ENCODE measurements around the gene FZR1. TPM values are rescaled to one million over a fixed set of nuclear protein-coding genes. Genes with fewer than 3 reads are reported as not detected.

The FZR1 gene
- polyA plus RNA-seq, 3 donors: 7.7 to 44.6 (median 9.4) TPM

- peaks cover 27% of the 10 kb centered on the region for H4K20me1 ChIP-seq (ENCODE audit: insufficient read depth, low read length)
- H3K27me3 ChIP-seq (ENCODE audit: control insufficient read depth in 2 of 2, insufficient read depth in 2 of 2, low read length in 2 of 2): no peaks in the 10 kb centered on the region
- H3K4me2 ChIP-seq (replicated peaks; ENCODE audit: extremely low read depth, low read length, poor library complexity, severe bottlenecking): no peak overlapping the region
- H3K4me1 Mint-ChIP-seq: no peaks in the 10 kb centered on the region
- no peak overlapping the region for H3K9ac ChIP-seq (ENCODE audit: insufficient read depth, low read length, poor library complexity, severe bottlenecking)
- no peaks in the 10 kb centered on the region for H3K79me2 ChIP-seq (ENCODE audit: insufficient read depth, low read length)
- H3K4me1 ChIP-seq (ENCODE audit: control insufficient read depth in 1 of 2, insufficient read depth in 2 of 2, low read length in 2 of 2): no peaks in the 10 kb centered on the region
- peaks cover 0 to 6% (median 4%) of the 10 kb centered on the region in 3 donors for H3K27me3 Mint-ChIP-seq (ENCODE audit: low read depth in 3 of 3)
- H3K27ac Mint-ChIP-seq: no peak overlapping the region
- WGBS (ENCODE audit: insufficient coverage): 100% methylated on average over 1 of the region's 3 CpGs
- peaks cover 0 to 4% of the 10 kb centered on the region in 2 donors for H3K36me3 ChIP-seq (replicated peaks in 1 of 2; ENCODE audit: control insufficient read depth in 1 of 2, insufficient read depth in 2 of 2, low read length in 2 of 2)
- no peak overlapping the region for H3K4me3 ChIP-seq (replicated peaks in 1 of 3; ENCODE audit: low read depth in 2 of 3, low read length in 3 of 3)
- no peak for TF ChIP-seq CTCF (IDR thresholded peaks at IDR 0.05)
- DNase-seq: no peak
- H3K4me3 Mint-ChIP-seq: no peak overlapping the region
- no peaks in the 10 kb centered on the region for H3K9me3 ChIP-seq (replicated peaks in 1 of 2; ENCODE audit: control insufficient read depth in 1 of 2, insufficient read depth in 1 of 2, low read length in 2 of 2)
- H2AFZ ChIP-seq (ENCODE audit: insufficient read depth, low read depth, low read length, poor library complexity, severe bottlenecking): no peak overlapping the region
- H3K36me3 Mint-ChIP-seq: peaks cover 5 to 7% of the 10 kb centered on the region in 2 donors
- H3K9me3 Mint-ChIP-seq: peaks cover 0 to 2% (median 0%) of the 10 kb centered on the region in 7 donors
- intact Hi-C loops (cut with micrococcal nuclease): no loop called here
- H3K27ac ChIP-seq (ENCODE audit: low read depth in 1 of 2, low read length in 2 of 2): no peak overlapping the region
These were observed 37.9 kb upstream of the FZR1 start for GRCh38 chr19:3468211-3468610.

- Histone ChIP-seq H3K79me2 (ENCODE audit: insufficient read depth, low read length) (no peaks in the 10 kb centered on the region), H3K4me1 (ENCODE audit: control insufficient read depth in 1 of 2, insufficient read depth in 2 of 2, low read length in 2 of 2) (no peaks in the 10 kb centered on the region), H3K27me3 (ENCODE audit: control insufficient read depth in 2 of 2, insufficient read depth in 2 of 2, low read length in 2 of 2) (no peaks in the 10 kb centered on the region), H3K9ac (ENCODE audit: insufficient read depth, low read length, poor library complexity, severe bottlenecking) (no peak overlapping the region), H3K4me3 (replicated peaks in 1 of 3; ENCODE audit: low read depth in 2 of 3, low read length in 3 of 3) (no peak overlapping the region), H4K20me1 (ENCODE audit: insufficient read depth, low read length) (peaks cover 27% of the 10 kb centered on the region), H3K9me3 (replicated peaks in 1 of 2; ENCODE audit: control insufficient read depth in 1 of 2, insufficient read depth in 1 of 2, low read length in 2 of 2) (no peaks in the 10 kb centered on the region), H3K4me2 (replicated peaks; ENCODE audit: extremely low read depth, low read length, poor library complexity, severe bottlenecking) (no peak overlapping the region), H2AFZ (ENCODE audit: insufficient read depth, low read depth, low read length, poor library complexity, severe bottlenecking) (no peak overlapping the region), H3K36me3 (replicated peaks in 1 of 2; ENCODE audit: control insufficient read depth in 1 of 2, insufficient read depth in 2 of 2, low read length in 2 of 2) (no peaks in the 10 kb centered on the region), H3K27ac (ENCODE audit: low read depth in 1 of 2, low read length in 2 of 2) (no peak overlapping the region)
- Mint-ChIP-seq H3K4me1 (peaks cover 2% of the 10 kb centered on the region), H3K27me3 (ENCODE audit: low read depth in 3 of 3) (peaks cover 0 to 6% (median 4%) of the 10 kb centered on the region in 3 donors), H3K36me3 (peaks cover 5 to 6% of the 10 kb centered on the region in 2 donors), H3K27ac (peak overlapping the region in 1 of 7 donors; percentile 10), H3K9me3 (peaks cover 0 to 2% (median 0%) of the 10 kb centered on the region in 7 donors), H3K4me3 (no peak overlapping the region)
- intact Hi-C loops (cut with micrococcal nuclease): loop anchor here in 1 of 2 donors (5.0 kb wide), 1 partner anchor 143 kb away; no protein-coding TSS in a partner anchor
- DNase-seq: no peak
- TF ChIP-seq CTCF (IDR thresholded peaks at IDR 0.05): no peak
- 48% methylated on average over 11 of the region's 14 CpGs for WGBS (ENCODE audit: insufficient coverage)
These were observed 36.2 kb upstream of the FZR1 start for GRCh38 chr19:3469638-3470499.

All from CD14-positive monocyte (primary cell).